ENCODE measurements around the gene FHAD1.
A peak's percentile ranks its signal among the peaks of the same experiment; 100 is the strongest.

The FHAD1 gene

GRCh38 chr1:15443281-15443680 lies 196.3 kb downstream of the FHAD1 start:
- no peak for DNase-seq (ENCODE audit: low spot score)
- H4K8ac ChIP-seq (ENCODE audit: low read depth, low read length): no peak overlapping the region

GRCh38 chr1:15444468-15445389 lies 197.7 kb downstream of the FHAD1 start:
- H3K9me3 ChIP-seq (replicated peaks in 1 of 2; ENCODE audit: control insufficient read depth in 2 of 2, insufficient read depth in 1 of 2, low read depth in 1 of 2, low read length in 2 of 2): peaks cover 0 to 4% of the 10 kb centered on the region in 2 donors
- H3K9ac ChIP-seq (ENCODE audit: low read depth, low read length, poor library complexity): no peak overlapping the region
- H3K4me3 ChIP-seq (ENCODE audit: low read length in 2 of 2): peak overlapping the region in 1 of 2 donors; percentile 42
- H2BK5ac ChIP-seq (ENCODE audit: low read length): no peak overlapping the region
- peak overlapping the region; percentile 0 for H2AK5ac ChIP-seq (ENCODE audit: low read depth, low read length)
- peaks cover 0 to 22% (median 0%) of the 10 kb centered on the region in 3 experiments for H3K27me3 ChIP-seq (ENCODE audit: control insufficient read depth in 3 of 3, insufficient read depth in 3 of 3, low read depth in 1 of 3, low read length in 3 of 3)
- H4K91ac ChIP-seq (ENCODE audit: low read depth, low read length, poor library complexity): no peak overlapping the region
- H3K79me1 ChIP-seq (ENCODE audit: low read depth, low read length): no peaks in the 10 kb centered on the region
- H2BK12ac ChIP-seq (ENCODE audit: low read length): no peak overlapping the region
- no peak overlapping the region for H3K27ac ChIP-seq (replicated peaks; ENCODE audit: low read length)
- no peak overlapping the region for H3K4me2 ChIP-seq (ENCODE audit: insufficient read depth, low read length, poor library complexity, severe bottlenecking)
- no peak overlapping the region for H4K8ac ChIP-seq (ENCODE audit: low read depth, low read length)
- H2AFZ ChIP-seq (ENCODE audit: low read length): no peak overlapping the region
- peak overlapping the region; percentile 55 for H3K18ac ChIP-seq (ENCODE audit: low read length)
- peak overlapping the region; percentile 16 for H3K23ac ChIP-seq (ENCODE audit: low read depth, low read length, poor library complexity)
- H2BK120ac ChIP-seq (ENCODE audit: low read depth, low read length): no peak overlapping the region
- no peak for DNase-seq (ENCODE audit: low spot score)
- H3K4me1 ChIP-seq (ENCODE audit: control insufficient read depth in 2 of 2, insufficient read depth in 1 of 2, low read depth in 1 of 2, low read length in 2 of 2): no peaks in the 10 kb centered on the region
- no peak overlapping the region for H3K14ac ChIP-seq (ENCODE audit: low read length)
- no peak overlapping the region for H3K4ac ChIP-seq (ENCODE audit: low read length)
- no CpG with 5 or more reads among the region's 17 CpGs for WGBS, 2 donors (ENCODE audit: extremely low coverage in 2 of 2, insufficient read length in 2 of 2, insufficient replicate concordance in 1 of 2)
- no peaks in the 10 kb centered on the region for H3K36me3 ChIP-seq (replicated peaks in 1 of 2; ENCODE audit: control insufficient read depth in 2 of 2, insufficient read depth in 2 of 2, low read length in 2 of 2)
- no peak overlapping the region for H2BK15ac ChIP-seq (ENCODE audit: low read length)

More at GRCh38 chr1:15443281-15443680, 196.3 kb downstream of the FHAD1 start:
- Histone ChIP-seq H4K91ac (ENCODE audit: low read depth, low read length, poor library complexity) (no peak overlapping the region), H2BK12ac (ENCODE audit: low read length) (no peak overlapping the region), H3K18ac (ENCODE audit: low read length) (peak overlapping the region; percentile 33), H3K9ac (ENCODE audit: low read depth, low read length, poor library complexity) (no peak overlapping the region), H3K79me1 (ENCODE audit: low read depth, low read length) (no peaks in the 10 kb centered on the region), H3K27ac (replicated peaks; ENCODE audit: low read length) (no peak overlapping the region), H2BK120ac (ENCODE audit: low read depth, low read length) (no peak overlapping the region), H3K9me3 (replicated peaks in 1 of 2; ENCODE audit: control insufficient read depth in 2 of 2, insufficient read depth in 1 of 2, low read depth in 1 of 2, low read length in 2 of 2) (no peaks in the 10 kb centered on the region), H3K4me2 (ENCODE audit: insufficient read depth, low read length, poor library complexity, severe bottlenecking) (no peak overlapping the region), H2AFZ (ENCODE audit: low read length) (no peak overlapping the region), H2AK5ac (ENCODE audit: low read depth, low read length) (peak overlapping the region; percentile 22), H3K36me3 (replicated peaks in 1 of 2; ENCODE audit: control insufficient read depth in 2 of 2, insufficient read depth in 2 of 2, low read length in 2 of 2) (no peaks in the 10 kb centered on the region), H3K4ac (ENCODE audit: low read length) (no peak overlapping the region), H3K27me3 (ENCODE audit: control insufficient read depth in 3 of 3, insufficient read depth in 3 of 3, low read depth in 1 of 3, low read length in 3 of 3) (peaks cover 0 to 22% (median 0%) of the 10 kb centered on the region in 3 experiments), H2BK15ac (ENCODE audit: low read length) (no peak overlapping the region), H2BK5ac (ENCODE audit: low read length) (no peak overlapping the region), H3K23ac (ENCODE audit: low read depth, low read length, poor library complexity) (peak overlapping the region; percentile 30), H3K4me1 (ENCODE audit: control insufficient read depth in 2 of 2, insufficient read depth in 1 of 2, low read depth in 1 of 2, low read length in 2 of 2) (no peaks in the 10 kb centered on the region), H3K4me3 (ENCODE audit: low read length in 2 of 2) (no peak overlapping the region), H3K14ac (ENCODE audit: low read length) (no peak overlapping the region)
- no CpG with 5 or more reads among the region's 5 CpGs for WGBS, 2 donors (ENCODE audit: extremely low coverage in 2 of 2, insufficient read length in 2 of 2, insufficient replicate concordance in 1 of 2)

- no peak for DNase-seq (ENCODE audit: low spot score)
- H2AFZ ChIP-seq (ENCODE audit: low read length): no peak overlapping the region
- H3K36me3 ChIP-seq (replicated peaks in 1 of 2; ENCODE audit: control insufficient read depth in 2 of 2, insufficient read depth in 2 of 2, low read length in 2 of 2): no peaks in the 10 kb centered on the region
- H2BK15ac ChIP-seq (ENCODE audit: low read length): no peak overlapping the region
- no peak overlapping the region for H3K4ac ChIP-seq (ENCODE audit: low read length)
- H3K27ac ChIP-seq (replicated peaks; ENCODE audit: low read length): no peak overlapping the region
- no peak overlapping the region for H2BK5ac ChIP-seq (ENCODE audit: low read length)
- H3K4me3 ChIP-seq (ENCODE audit: low read length in 2 of 2): peak overlapping the region in 1 of 2 donors; percentile 42
- peaks cover 0 to 4% of the 10 kb centered on the region in 2 donors for H3K9me3 ChIP-seq (replicated peaks in 1 of 2; ENCODE audit: control insufficient read depth in 2 of 2, insufficient read depth in 1 of 2, low read depth in 1 of 2, low read length in 2 of 2)
- peak overlapping the region; percentile 0 for H2AK5ac ChIP-seq (ENCODE audit: low read depth, low read length)
- H3K14ac ChIP-seq (ENCODE audit: low read length): peak overlapping the region; percentile 79
- H3K27me3 ChIP-seq (ENCODE audit: control insufficient read depth in 3 of 3, insufficient read depth in 3 of 3, low read depth in 1 of 3, low read length in 3 of 3): peaks cover 0 to 22% (median 0%) of the 10 kb centered on the region in 3 experiments
- H3K9ac ChIP-seq (ENCODE audit: low read depth, low read length, poor library complexity): no peak overlapping the region
- H3K4me1 ChIP-seq (ENCODE audit: control insufficient read depth in 2 of 2, insufficient read depth in 1 of 2, low read depth in 1 of 2, low read length in 2 of 2): no peaks in the 10 kb centered on the region
- H3K79me1 ChIP-seq (ENCODE audit: low read depth, low read length): no peaks in the 10 kb centered on the region
- no peak overlapping the region for H3K4me2 ChIP-seq (ENCODE audit: insufficient read depth, low read length, poor library complexity, severe bottlenecking)
- H4K8ac ChIP-seq (ENCODE audit: low read depth, low read length): no peak overlapping the region
- H3K23ac ChIP-seq (ENCODE audit: low read depth, low read length, poor library complexity): no peak overlapping the region
- H3K18ac ChIP-seq (ENCODE audit: low read length): peak overlapping the region; percentile 33
- no peak overlapping the region for H4K91ac ChIP-seq (ENCODE audit: low read depth, low read length, poor library complexity)
- no peak overlapping the region for H2BK12ac ChIP-seq (ENCODE audit: low read length)
- H2BK120ac ChIP-seq (ENCODE audit: low read depth, low read length): no peak overlapping the region
- no CpG with 5 or more reads among the region's 14 CpGs for WGBS, 2 donors (ENCODE audit: extremely low coverage in 2 of 2, insufficient read length in 2 of 2, insufficient replicate concordance in 1 of 2)
These were observed 198.5 kb downstream of the FHAD1 start for GRCh38 chr1:15445390-15446122.

- Histone ChIP-seq H2BK12ac (ENCODE audit: low read length) (no peak overlapping the region), H2BK120ac (ENCODE audit: low read depth, low read length) (no peak overlapping the region), H3K14ac (ENCODE audit: low read length) (no peak overlapping the region), H3K36me3 (replicated peaks in 1 of 2; ENCODE audit: control insufficient read depth in 2 of 2, insufficient read depth in 2 of 2, low read length in 2 of 2) (no peaks in the 10 kb centered on the region), H3K4ac (ENCODE audit: low read length) (no peak overlapping the region), H3K27me3 (ENCODE audit: control insufficient read depth in 3 of 3, insufficient read depth in 3 of 3, low read depth in 1 of 3, low read length in 3 of 3) (peaks cover 0 to 22% (median 0%) of the 10 kb centered on the region in 3 experiments), H3K4me1 (ENCODE audit: control insufficient read depth in 2 of 2, insufficient read depth in 1 of 2, low read depth in 1 of 2, low read length in 2 of 2) (no peaks in the 10 kb centered on the region), H4K91ac (ENCODE audit: low read depth, low read length, poor library complexity) (no peak overlapping the region), H2BK15ac (ENCODE audit: low read length) (no peak overlapping the region), H3K9ac (ENCODE audit: low read depth, low read length, poor library complexity) (no peak overlapping the region), H3K18ac (ENCODE audit: low read length) (no peak overlapping the region), H2BK5ac (ENCODE audit: low read length) (no peak overlapping the region), H3K23ac (ENCODE audit: low read depth, low read length, poor library complexity) (no peak overlapping the region), H4K8ac (ENCODE audit: low read depth, low read length) (no peak overlapping the region), H3K4me2 (ENCODE audit: insufficient read depth, low read length, poor library complexity, severe bottlenecking) (no peak overlapping the region), H3K9me3 (replicated peaks in 1 of 2; ENCODE audit: control insufficient read depth in 2 of 2, insufficient read depth in 1 of 2, low read depth in 1 of 2, low read length in 2 of 2) (peaks cover 0 to 8% of the 10 kb centered on the region in 2 donors), H3K4me3 (ENCODE audit: low read length in 2 of 2) (no peak overlapping the region), H3K79me1 (ENCODE audit: low read depth, low read length) (no peaks in the 10 kb centered on the region), H2AK5ac (ENCODE audit: low read depth, low read length) (no peak overlapping the region), H3K27ac (replicated peaks; ENCODE audit: low read length) (no peak overlapping the region), H2AFZ (ENCODE audit: low read length) (no peak overlapping the region)
- no peak for DNase-seq (ENCODE audit: low spot score)
- WGBS, 2 donors (ENCODE audit: extremely low coverage in 2 of 2, insufficient read length in 2 of 2, insufficient replicate concordance in 1 of 2): no CpG with 5 or more reads among the region's 4 CpGs
These were observed 199.2 kb downstream of the FHAD1 start for GRCh38 chr1:15446212-15446611.
